ENCODE results near the gene EXOG.

EXOG gene

GRCh38 chr3:38474928-38475605 is 21.1 kb upstream of the EXOG start:
- no peak for DNase-seq

DNA sequence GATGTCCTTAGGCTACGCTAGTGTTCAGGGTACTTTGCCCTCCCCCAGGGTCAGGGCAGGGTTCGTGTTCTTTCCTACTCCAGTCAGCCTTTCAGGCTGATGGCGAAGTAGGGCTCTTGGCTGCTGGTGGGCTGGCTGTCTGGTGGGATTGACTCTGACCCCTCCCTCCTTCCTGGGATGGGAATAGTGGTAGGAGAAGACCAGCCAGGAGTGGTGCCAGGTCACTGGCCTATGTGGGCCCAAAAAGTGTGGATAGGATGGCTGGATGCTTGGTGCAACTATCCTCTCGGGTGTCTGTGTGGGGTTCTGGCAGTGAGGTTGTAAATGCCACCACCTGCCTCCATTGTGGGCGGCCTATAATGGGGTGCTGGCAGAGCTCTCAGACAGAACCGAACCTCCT is 20.4 kb upstream of the EXOG start:
- no peak for DNase-seq

GRCh38 chr3:38476157-38476756 is 19.9 kb upstream of the EXOG start:
- DNase-seq: no peak

DNA sequence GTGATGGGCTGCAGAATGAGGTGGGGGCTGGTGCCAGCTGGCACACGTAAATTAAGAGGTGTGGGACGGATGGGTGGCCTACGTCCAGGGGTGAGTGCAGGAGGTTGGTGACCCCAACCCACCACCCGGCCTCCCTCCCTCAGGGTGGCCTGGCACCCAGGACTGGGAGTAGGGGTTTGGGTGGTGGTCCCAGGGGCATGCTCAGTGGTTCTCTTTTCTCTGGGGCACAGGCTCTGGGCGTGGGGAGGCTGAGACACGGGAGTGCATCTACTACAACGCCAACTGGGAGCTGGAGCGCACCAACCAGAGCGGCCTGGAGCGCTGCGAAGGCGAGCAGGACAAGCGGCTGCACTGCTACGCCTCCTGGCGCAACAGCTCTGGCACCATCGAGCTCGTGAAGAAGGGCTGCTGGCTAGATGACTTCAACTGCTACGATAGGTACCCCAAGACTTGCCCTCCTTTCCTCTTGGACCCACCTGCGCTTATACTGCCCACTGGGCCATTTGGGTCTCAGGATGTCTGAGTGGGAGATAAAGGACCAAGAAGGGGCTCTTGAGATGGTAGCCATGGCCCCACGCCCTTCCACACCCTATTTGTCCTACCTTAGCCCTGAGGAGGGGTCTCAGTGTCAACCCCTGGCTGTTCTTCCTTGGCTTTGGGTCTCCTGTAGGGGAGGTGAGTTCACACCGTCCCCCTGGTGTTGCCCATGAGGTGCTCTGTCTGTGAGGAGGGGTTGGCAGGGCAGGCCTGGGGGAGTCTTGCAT is 18.9 kb upstream of the EXOG start:
- DNase-seq: no peak

GRCh38 chr3:38477839-38478450 is 18.2 kb upstream of the EXOG start:
- no peak for DNase-seq

GRCh38 chr3:38478901-38479300 is 17.2 kb upstream of the EXOG start:
- DNase-seq: no peak

DNA sequence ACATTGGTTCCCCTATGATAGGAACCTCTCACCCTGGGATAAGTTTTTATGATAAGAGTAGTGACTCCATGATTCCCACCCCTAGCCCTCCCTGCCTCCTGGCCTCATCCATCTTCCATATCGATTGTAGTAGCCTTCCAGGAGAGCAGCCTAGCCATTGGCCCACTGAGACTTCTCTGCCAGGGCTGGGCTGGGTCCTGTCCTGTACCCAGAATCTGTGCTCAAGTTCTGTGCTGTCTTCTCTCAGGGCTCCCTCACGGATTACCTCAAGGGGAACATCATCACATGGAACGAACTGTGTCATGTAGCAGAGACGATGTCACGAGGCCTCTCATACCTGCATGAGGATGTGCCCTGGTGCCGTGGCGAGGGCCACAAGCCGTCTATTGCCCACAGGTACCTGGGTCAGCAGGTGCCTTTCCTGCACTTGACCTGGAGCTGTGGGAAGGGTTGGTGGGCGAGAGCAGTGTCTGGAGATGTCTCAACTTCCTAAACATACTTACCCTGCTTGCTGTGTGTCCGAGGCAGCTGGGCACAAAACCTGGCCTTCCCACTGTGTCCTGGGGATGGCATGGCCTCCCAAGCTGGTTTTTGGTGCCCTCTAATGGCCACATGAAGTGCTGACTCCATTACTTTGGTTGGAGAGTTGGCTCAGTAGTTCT is 16.6 kb upstream of the EXOG start:
- DNase-seq: peak; percentile 25

DNA sequence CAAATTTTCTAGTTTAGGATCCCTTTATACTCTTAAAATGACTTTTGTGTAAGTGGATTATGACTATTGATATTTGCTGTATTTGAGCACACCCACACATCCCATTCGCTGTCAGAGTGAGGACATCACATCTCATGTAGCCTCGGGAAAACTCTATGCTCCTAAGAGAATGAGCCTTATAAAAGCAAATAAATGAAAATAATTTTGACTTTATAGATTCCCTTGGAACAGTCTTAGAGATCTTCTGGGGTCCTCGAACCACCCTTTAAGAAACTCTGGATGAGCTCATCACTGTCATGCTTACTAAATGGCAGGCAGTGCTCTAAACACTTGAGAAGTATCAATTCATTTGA is 16.1 kb upstream of the EXOG start:
- DNase-seq: no peak

DNA sequence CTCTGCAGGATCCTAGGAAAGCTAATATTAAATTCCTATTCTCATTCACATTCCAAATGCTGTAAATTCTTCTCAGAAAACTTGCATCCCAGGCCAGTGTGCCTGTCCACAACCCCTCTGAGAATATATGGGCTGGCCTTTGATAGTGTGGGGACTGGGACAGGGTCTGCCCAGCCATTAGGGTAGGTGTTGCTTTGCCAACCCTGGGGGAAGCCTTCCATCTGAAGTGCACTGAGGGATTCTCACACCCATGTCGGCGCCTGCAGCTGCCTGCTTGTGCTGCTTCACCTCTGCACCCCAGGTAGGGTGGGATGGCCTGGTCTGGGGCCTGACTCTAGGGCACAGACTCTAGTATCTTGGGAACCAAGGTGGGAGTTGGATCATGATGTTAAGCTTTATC is 15.2 kb upstream of the EXOG start:
- DNase-seq: no peak

DNA sequence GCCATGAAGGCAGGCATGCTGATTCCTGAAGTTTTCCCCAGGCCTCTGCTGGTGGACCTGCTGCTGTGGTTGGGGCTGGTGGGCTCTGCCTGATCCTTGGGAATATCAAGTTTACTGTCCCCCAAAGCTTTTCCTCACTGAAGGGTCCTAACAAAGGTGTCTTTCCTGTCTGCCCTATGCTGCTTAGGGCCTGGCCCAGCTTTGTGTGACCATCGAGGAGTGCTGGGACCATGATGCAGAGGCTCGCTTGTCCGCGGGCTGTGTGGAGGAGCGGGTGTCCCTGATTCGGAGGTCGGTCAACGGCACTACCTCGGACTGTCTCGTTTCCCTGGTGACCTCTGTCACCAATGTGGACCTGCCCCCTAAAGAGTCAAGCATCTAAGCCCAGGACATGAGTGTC is 13.2 kb upstream of the EXOG start:
- DNase-seq: no peak

- DNase-seq: no peak
Measured at GRCh38 chr3:38487323-38487722, 8.8 kb upstream of the EXOG start.

GRCh38 chr3:38488949-38489348 is 7.2 kb upstream of the EXOG start:
- no peak for DNase-seq

- DNase-seq: no peak
Measured at GRCh38 chr3:38489766-38490165, 6.4 kb upstream of the EXOG start.

DNA sequence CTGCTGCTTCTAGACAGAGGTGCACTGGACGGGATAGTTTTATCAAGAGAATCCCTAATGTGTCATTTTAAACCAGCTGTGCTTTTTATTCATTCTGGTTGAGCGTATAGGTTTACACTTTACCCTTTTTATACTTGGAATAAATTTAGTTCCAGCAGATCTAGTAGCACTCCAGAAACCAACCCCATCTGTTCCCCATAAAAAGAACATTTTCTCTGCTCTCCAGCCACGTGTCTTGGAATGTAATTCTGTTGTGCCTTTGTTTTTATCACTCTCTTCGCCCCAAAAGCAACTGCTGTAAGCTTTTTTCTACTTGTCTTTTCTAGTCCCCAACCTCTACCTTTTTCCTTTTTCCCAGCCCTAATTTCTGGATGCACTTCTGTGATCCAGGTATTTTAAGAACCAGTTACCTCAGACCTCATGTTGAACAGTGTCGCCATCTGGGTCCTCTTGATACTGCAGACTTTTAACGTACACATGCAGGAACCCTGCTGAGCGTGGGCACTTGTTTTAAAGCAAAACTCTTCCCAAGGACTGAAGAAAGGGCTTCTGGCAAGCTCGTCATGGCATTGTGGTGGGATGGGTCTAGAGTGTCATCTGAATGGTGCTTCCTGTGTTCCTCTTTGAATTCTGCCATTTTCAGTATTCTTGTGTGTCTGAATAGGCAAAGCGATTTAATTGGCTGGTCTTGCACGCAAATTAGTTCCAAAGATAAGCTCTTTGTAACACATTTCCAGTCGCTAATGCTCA is 5.7 kb upstream of the EXOG start:
- DNase-seq: no peak

DNA sequence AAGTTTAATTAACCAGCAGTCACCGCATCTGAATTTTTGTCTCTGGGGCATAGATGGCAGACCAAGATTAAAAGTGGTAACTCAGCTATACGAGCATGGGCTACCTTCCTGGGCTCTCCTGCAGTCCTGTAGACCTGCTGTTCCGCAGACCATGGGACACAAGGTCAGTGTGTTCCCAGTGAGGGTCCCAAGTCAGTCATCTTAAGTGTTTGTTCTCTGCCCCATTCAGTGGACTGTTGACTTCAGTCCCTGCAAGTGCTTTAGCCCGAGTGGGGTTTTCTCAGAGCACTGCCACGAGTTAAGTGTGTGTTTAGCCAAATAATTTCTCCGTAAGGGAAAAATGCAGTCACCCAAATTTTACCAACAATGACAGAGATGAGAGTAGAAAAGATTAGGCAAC is 4.9 kb upstream of the EXOG start:
- DNase-seq: no peak

DNA sequence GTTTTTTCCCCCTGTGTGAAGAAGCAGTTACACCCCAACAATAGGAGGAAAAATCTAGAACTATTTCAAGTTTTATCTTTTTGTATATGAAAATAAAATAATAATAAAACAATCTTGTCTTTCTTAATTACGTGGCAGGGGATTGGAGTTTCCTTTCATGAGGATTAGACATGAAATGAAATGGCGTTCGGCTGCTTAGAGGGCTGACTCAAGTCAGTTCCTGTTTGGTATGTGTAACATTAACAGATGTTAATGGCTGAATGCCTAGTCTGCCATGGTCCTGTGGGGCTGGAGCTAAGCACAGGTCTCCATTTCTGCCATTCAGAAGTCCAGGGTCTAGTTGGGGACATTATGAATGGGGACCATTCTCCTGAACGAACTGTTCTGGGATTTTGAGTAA is 3.1 kb upstream of the EXOG start:
- DNase-seq: no peak

- no peak for DNase-seq
Measured at GRCh38 chr3:38497031-38497430, 891 bp downstream of the EXOG start.

DNA sequence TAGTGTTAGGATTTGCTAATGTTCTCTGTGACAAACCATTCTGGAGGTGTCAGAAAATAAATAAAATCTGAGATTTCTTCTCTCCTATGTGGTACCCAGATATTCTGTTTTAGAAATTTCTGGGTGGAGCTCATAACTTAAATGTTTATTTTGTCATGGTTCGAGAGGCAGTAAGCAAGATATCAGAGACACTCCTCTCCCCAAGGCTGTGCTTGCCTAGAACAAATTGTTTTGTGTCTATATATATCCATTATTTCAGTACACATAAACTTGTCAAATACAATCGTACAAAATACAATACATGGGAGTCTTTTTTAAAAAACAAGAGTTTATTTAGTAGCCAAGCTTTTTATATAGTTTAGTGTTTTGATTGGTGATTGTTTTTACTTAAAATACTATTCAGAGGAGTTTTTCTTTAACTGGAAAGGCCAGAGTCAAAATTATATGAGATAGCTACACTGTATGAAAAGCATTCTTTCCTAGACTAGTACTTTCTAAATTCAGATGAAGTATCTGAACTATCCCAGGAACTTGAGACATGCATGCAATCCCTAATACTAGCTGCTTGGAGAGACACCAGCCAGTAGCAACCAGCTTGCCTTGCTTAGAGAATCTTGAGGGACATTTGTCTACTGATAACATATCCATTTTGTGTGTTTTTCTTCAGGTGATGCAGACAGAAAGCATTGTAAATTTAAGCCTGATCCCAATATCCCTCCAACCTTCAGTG is 4.7 kb downstream of the EXOG start:
- no peak for DNase-seq

- DNase-seq: no peak
Measured at GRCh38 chr3:38507120-38507519, 11.0 kb downstream of the EXOG start.

GRCh38 chr3:38509732-38510131 is 13.6 kb downstream of the EXOG start:
- no peak for DNase-seq

DNA sequence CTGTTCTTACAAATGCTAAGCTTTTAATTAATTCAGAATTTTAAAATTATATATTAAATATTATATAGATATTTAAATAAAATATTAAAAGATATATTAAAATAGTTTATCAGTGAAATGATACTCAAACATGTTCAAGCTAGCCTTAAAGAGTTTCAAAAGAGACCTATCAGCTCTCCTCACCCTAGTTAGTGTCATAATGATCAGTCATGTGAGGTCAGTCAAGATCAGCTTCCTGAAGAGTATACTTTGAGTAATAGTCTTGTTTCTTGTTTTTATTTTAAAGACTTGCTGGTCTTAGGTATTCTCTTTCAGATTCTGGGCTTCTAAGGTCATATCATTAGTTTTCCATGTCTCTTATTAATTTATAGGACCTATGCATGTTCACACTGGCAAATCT is 14.5 kb downstream of the EXOG start:
- DNase-seq: no peak

GRCh38 chr3:38511546-38511945 is 15.4 kb downstream of the EXOG start:
- no peak for DNase-seq

Data from GF-D8 (cell line).